Measurements from ENCODE around the gene PRRT1B. TPM values are rescaled to one million over a fixed set of nuclear protein-coding genes. Genes with fewer than 3 reads are reported as not detected.

PRRT1B gene
- total and polyA plus RNA-seq, 2 of the 4 experiments (the other 2 are of a cell fraction): not detected

GRCh38 chr9:131523086-131523388, 22.3 kb upstream of the PRRT1B start:
- Histone ChIP-seq H3K23ac (ENCODE audit: low read depth, low read length) (no peak overlapping the region), H4K20me1 (ENCODE audit: insufficient read depth, low read length) (peaks cover 9% of the 10 kb centered on the region; the same call in 1 of the 2 replicates), H3K79me1 (ENCODE audit: low read depth in 1 of 2, low read length in 2 of 2) (no peaks in the 10 kb centered on the region), H4K8ac (ENCODE audit: low read depth in 2 of 2, low read length in 2 of 2) (no peak overlapping the region), H4K5ac (ENCODE audit: low read depth, low read length) (no peak overlapping the region), H3K9me1 (ENCODE audit: insufficient read depth, low read length) (no peaks in the 10 kb centered on the region), H3K36me3 (ENCODE audit: control insufficient read depth, insufficient read depth, low read length) (peaks cover 74% of the 10 kb centered on the region), H2BK20ac (ENCODE audit: low read depth, low read length) (no peak overlapping the region), H3K18ac (ENCODE audit: low read depth, low read length) (no peak overlapping the region), H2BK5ac (ENCODE audit: low read depth, low read length, poor library complexity, severe bottlenecking) (no peak overlapping the region), H2AFZ (replicated peaks; ENCODE audit: low read length, poor library complexity) (no peak overlapping the region), H2BK15ac (ENCODE audit: low read depth, low read length) (no peak overlapping the region), H4K91ac (ENCODE audit: insufficient read depth, low read depth, low read length) (no peak overlapping the region), H3K56ac (ENCODE audit: extremely low read depth, insufficient read depth, low read length) (no peak overlapping the region), H3K27me3 (ENCODE audit: control insufficient read depth, insufficient read depth, low read length) (no peaks in the 10 kb centered on the region), H2AK5ac (ENCODE audit: low read depth, low read length) (no peak overlapping the region), H2BK120ac (ENCODE audit: low read depth, low read length) (no peak overlapping the region), H3K4ac (ENCODE audit: low read depth, low read length) (no peak overlapping the region), H3K4me2 (ENCODE audit: low read depth, low read length) (no peak overlapping the region), H3K9ac (ENCODE audit: low read depth, low read length) (no peak overlapping the region), H3K9me3 (ENCODE audit: control insufficient read depth, insufficient read depth, low read length) (no peaks in the 10 kb centered on the region), H3K4me3 (ENCODE audit: insufficient read depth, low read depth, low read length) (no peak overlapping the region), H3K27ac (ENCODE audit: insufficient read depth, low read length) (no peak overlapping the region), H3K4me1 (ENCODE audit: control insufficient read depth, insufficient read depth, low read length) (no peaks in the 10 kb centered on the region), H3K14ac (replicated peaks; ENCODE audit: low read depth, low read length) (no peak overlapping the region), H2AK9ac (replicated peaks; ENCODE audit: low read depth, low read length, poor library complexity) (no peak overlapping the region)
- TSS peak; percentile 91 for BruUV-seq (replicated peaks)
- dilution Hi-C loops (cut with HindIII; ENCODE audit: low sequenced_read_pairs, unreplicated experiment) (no loop called here), intact Hi-C loops (cut with micrococcal nuclease) (no loop called here), in situ Hi-C loops (cut with MboI; ENCODE audit: low sequenced_read_pairs) (no loop called here)
- ATAC-seq (ENCODE audit: low read depth) (no peak), DNase-seq (no peak)
- POLR2A ChIA-PET (ENCODE audit: unreplicated experiment): no interaction called here
- CTCF ChIA-PET: no interaction called here
- WGBS, 2 experiments (ENCODE audit: extremely low coverage in 2 of 2, insufficient read length in 1 of 2): 85% methylated on average over 4 of the region's 9 CpGs; no CpG with 5 or more reads in 1 of the 2 experiments
- TF ChIP-seq CTCF (conservative IDR thresholded peaks at IDR 0.05; ENCODE audit: low read depth, low read length) (no peak), RAD21 (IDR thresholded peaks at IDR 0.05; ENCODE audit: low read length) (no peak), RCOR1 (IDR thresholded peaks at IDR 0.05; ENCODE audit: insufficient replicate concordance, low read length) (no peak)

All from IMR-90 (cell line).